HL-60 (cell line): ENCODE results near the gene RAB26. TPM values are rescaled to one million over a fixed set of nuclear protein-coding genes. Genes with fewer than 3 reads are reported as not detected.

Source experiments
- microRNA-seq: library from miRNA; unstranded; fragments of <30 nt; microRNA quantifications from one replicate; pipeline ENCODE4, GENCODE V29; 2018

Gene RAB26

Small RNAs within 50 kb of the gene (microRNA-seq; reads per million reads assigned to microRNA genes)
- gene MIR3180-5 (not detected), gene MIR4516 (not detected), gene MIR6511B1 (not detected)
